GM19463 (cell line): Measurements from ENCODE around the gene RUNX1.
"Not testable (repeated sequence)": the region's sequence is repeated elsewhere in the genome, so short reads cannot be mapped to it uniquely, and the experiment has no call there.

ENCODE experiments used
- ATAC-seq: cut with Tn5 transposase; IDR thresholded peaks from one replicate; pipeline ENCODE4 v1.9.1; 2021; ENCODE audit warnings: mild to moderate bottlenecking, moderate library complexity; ENCODE audit not compliant: unreplicated experiment

The RUNX1 gene

GRCh38 chr21:34973685-34974084, 75.4 kb downstream of the RUNX1 start:
- no peak for ATAC-seq

GRCh38 chr21:34971656-34972055, 77.4 kb downstream of the RUNX1 start:
- no peak for ATAC-seq

GRCh38 chr21:34970566-34970965, 78.5 kb downstream of the RUNX1 start:
- ATAC-seq, result no peak

DNA sequence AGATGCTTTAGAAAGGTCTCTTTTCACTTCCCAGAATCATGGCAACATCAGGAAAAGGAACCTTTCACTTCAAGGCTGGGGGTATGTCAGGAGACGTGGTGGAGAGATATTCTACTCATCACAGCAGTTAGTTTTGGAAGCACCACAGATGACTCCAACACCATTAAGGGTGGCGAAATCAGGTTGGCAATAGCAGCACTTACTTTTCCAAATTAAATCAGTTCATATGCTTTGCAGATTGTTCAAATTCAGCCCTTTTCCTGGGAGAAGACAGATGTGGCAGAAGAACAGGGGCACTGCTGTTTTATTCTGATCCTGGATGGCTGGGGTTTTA, 79.0 kb downstream of the RUNX1 start:
- ATAC-seq, result no peak

DNA sequence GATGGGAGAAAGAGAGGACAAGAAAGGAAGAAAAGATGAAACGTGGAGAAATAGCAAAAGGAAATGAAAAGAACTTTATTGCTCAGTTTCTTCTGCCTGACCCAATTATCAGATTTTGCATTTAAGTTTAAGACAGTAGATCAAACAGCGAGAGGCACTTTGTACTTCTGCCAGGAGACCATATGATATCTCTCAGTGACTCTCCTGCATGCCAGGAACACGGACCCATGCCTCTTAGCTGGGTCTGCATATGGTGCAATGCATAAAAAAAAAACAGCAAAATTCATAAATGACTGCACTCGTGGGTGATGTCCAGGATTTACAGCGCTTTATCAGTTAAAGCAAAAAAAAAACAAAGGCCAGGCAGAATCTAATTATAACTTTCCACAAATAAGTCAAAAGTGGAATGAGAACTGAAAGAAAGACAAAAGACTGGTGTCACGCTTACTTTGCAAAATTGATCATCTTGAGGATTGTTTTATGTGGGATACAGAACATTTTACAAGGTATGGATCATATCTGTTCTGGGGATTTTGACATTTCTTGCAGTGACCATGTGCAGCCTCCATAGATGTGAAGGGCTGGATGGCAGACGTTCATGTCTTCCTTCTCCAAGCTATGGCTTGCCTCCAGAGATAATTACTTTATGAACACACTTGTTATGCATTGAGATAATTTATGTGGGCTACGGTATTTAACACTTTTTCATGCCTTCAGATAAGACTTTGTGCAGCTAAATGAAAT, 79.5 kb downstream of the RUNX1 start:
- no peak for ATAC-seq

DNA sequence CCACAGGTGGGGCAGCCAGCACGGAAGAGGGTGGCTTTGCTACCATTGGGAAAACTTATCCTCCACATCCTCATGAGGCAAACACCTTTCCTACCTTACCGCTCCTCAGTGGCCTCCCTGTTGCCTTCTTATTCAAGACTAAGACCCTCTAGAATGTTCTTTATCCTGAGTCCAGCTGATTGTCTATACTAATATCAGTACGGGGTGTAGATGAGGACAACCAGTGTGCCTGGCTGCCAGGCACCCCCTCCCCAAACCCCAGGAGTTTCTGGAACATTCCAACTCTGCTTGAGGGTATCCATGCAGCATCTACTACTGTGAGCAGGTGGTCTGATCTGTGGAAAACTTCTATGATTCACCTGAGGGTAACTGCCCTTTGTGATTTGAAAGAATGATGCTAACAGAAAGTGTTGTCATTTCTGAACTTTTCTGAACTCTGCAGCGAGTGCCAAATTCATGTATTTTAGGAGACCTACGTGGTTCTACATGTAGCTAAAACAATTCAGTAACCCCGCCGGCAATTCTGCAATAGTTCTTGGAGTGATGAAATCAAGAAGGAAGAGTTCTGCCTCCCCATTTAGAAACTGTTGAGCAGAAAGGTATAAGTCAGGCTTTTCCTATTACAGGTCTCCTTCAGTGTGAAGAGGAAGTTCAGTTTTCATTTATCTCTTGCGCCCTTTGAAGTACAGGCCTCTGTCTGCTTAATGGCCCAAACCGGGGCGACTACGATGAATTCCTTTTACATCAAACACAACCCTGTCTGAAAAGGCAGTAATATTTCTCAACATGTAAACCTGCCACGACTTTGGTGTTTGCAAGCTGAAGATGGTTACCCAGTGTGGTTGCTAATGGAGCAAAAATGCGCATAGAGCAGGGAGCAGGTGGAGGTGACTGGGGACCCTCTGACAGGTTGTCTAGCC, 80.4 kb downstream of the RUNX1 start:
- no peak for ATAC-seq

GRCh38 chr21:34967509-34968289, 81.4 kb downstream of the RUNX1 start:
- no peak for ATAC-seq

DNA sequence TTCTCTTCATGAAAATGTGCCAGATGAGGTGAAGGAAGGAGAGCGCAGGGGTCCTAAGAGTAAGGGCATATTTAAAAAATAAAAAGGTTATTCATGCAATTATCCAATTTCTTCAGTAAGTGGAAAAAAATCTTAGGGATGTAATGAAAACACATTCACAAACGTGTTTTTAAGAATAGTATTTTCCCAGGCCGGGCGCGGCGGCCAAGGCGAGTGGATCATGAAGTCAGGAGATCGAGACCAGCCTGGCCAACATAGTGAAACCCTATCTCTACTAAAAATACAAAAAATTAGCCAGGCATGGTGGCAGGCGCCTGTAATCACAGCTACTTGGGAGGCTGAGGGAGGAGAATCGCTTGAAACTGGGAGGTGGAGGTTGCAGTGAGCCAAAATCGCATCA, 82.2 kb downstream of the RUNX1 start:
- not testable (repeated sequence) for ATAC-seq

DNA sequence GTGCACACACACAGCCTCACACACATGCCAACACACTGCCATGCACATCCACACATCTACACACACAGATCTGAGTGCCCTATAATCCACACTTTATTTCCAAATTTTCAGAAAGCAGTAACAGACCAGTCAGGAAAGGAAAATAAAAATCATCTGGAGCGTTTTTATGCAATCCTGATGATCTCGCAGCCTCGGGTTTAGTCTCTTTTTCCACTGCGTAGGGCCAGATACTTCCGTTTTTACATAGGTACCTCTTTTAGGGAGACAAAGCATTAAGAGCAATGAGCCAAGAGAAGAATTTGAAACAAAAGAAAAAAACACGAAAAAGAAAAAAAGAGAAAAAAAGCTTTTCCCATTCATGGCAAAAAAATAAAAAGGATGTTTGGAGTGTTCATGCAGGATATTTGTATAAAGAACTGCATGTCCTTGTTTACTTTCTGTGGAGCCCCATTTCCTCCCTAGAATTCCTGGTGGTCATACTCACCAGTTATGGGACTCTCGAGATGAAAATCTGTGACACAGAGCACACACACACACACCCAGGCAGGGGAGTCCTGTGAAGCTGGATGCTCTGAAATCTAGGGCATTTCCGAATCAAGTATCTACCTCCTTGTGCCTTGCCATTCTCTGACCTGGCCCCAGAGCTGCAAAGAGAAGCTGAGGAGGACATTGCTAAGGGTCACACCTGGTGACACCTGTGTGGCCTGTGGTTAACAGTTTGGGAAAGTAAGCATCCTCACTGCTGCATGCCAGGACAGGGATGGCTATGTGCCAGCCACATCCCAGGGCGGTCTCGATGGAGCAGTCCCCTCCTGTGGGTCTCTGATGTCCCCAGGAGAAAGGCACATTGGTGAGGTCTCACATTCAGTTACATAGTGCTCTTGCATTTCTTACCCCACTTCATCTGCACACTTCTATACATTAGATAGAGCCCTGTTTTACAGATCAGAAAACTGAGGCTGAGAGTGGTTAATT, 83.6 kb downstream of the RUNX1 start:
- ATAC-seq, result no peak

- no peak for ATAC-seq
Measured at GRCh38 chr21:34962586-34963222, 86.4 kb downstream of the RUNX1 start.

- no peak for ATAC-seq
Measured at GRCh38 chr21:34962136-34962535, 87.0 kb downstream of the RUNX1 start.

- ATAC-seq, result no peak
Measured at GRCh38 chr21:34960687-34961086, 88.4 kb downstream of the RUNX1 start.

- ATAC-seq, result no peak
Measured at GRCh38 chr21:34959607-34960006, 89.5 kb downstream of the RUNX1 start.

DNA sequence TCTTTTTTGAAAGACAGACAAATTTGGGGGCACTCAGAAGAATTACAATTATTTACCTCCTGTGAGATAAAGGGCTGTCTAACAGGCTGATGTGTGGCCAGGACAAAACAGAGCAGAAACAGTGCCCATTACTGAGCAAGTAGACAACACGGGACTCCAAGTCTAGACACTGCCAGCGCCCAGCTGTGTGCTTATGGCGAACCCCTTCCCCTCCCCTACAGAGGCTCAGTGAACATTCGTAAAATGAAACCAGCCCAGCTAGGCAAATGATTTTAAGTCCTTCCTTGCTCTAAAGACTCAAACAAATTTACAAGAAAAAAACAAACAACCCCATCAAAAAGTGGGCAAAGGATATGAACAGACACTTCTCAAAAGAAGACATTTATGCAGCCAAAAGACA, 91.1 kb downstream of the RUNX1 start:
- ATAC-seq, result no peak

GRCh38 chr21:34956416-34957316, 92.4 kb downstream of the RUNX1 start:
- ATAC-seq, result no peak

GRCh38 chr21:34953950-34954349, 95.2 kb downstream of the RUNX1 start:
- ATAC-seq, result no peak

- ATAC-seq, result no peak
Measured at GRCh38 chr21:34952701-34953100, 96.4 kb downstream of the RUNX1 start.

DNA sequence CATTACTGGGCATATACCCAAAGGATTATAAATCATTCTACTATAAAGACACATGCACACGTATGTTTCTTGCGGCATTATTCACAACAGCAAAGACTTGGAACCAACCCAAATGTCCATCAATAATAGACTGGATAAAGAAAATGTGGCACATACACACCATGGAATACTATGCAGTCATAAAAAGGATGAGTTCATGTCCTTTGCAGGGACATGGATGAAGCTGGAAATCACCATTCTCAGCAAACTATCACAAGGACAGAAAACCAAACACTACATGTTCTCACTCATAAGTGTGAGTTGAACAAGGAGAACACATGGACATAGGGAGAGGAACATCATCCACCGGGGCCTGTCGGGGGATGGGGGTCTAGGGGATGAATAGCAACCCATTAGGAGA, 97.2 kb downstream of the RUNX1 start:
- not testable (repeated sequence) for ATAC-seq

DNA sequence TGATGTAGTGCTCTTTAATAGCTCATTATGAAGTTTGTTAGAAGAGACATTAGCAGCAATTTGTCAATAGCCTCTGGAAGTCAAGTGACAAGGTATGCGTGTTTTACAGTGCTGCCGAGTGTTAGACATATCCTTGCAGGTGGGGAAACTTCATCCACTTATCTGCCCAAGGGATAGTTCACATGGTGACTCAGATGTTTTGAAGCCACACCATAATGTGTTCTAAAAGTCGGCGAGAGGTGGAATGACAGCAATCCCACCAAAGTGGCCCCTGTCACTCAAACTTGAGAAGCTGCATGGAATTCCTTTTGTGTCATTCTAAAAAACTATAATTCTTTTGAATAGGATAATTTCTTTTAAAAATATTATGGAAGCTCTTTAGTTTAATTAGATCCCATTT, 98.1 kb downstream of the RUNX1 start:
- ATAC-seq, result no peak
